Measurements from ENCODE around the gene MAST4. TPM values are rescaled to one million over a fixed set of nuclear protein-coding genes. Genes with fewer than 3 reads are reported as not detected.

The MAST4 gene
- total RNA-seq, 1 experiment from 2014 or later: 11.8 TPM

DNA sequence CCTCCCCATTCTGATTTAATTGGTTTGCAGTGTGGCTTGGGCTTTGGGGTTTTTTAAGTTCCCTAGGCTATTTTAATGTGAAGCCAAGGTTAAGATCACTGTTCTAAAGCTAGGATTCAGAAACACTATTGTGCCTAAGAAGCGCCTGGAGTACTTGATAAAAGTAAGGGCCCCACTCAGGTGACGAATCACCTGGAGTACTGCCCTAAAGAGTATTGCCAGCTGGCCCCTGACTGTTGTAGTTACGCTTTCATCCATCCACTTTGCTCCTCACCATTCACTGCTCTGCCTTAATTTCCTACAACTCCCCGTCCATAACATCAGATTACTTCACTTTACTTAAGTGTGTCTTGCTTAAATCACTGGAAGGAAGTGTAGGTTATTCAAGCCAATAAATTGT lies 481.1 kb downstream of the MAST4 start:
- Histone ChIP-seq H3K79me2 (ENCODE audit: low read length) (no peaks in the 10 kb centered on the region), H3K9me2 (replicated peaks; ENCODE audit: insufficient read depth, low read length) (no peaks in the 10 kb centered on the region), H3K27me3 (ENCODE audit: low read length) (no peaks in the 10 kb centered on the region), H3K4me1 (ENCODE audit: low read length) (peaks cover 12% of the 10 kb centered on the region), H3K36me3 (ENCODE audit: insufficient read depth, low read length) (no peaks in the 10 kb centered on the region), H3K9me3 (ENCODE audit: low read length) (no peaks in the 10 kb centered on the region), H2AFZ (ENCODE audit: low read length) (no peak overlapping the region), H3K4me3 (ENCODE audit: low read length) (no peak overlapping the region), H3K9ac (ENCODE audit: low read length) (no peak overlapping the region), H3K4me2 (ENCODE audit: low read depth, low read length, poor library complexity, severe bottlenecking) (no peak overlapping the region), H4K20me1 (ENCODE audit: insufficient read depth, low read depth, low read length) (no peaks in the 10 kb centered on the region), H3K27ac (ENCODE audit: low read length) (no peak overlapping the region)
- DNase-seq: no peak

DNA sequence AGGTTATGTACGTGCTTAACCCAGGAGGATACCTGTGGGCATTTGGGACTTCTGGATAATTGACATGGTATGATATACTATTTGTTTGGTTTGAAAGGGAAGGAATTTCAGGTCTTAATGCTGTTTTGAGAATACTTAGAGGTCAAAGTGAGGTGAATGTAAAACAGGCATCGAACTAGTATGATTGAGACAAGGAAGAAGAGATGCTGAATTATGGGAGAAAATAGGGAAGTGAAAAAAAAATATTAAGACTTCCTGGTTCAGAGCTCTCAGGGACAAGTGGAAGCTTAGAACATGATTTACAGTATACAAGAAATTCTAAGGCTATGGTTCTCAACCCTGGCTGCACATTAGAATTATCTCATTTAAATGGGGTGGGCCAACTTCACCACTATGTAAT lies 485.1 kb downstream of the MAST4 start:
- Histone ChIP-seq H3K36me3 (ENCODE audit: insufficient read depth, low read length) (no peaks in the 10 kb centered on the region), H3K79me2 (ENCODE audit: low read length) (no peaks in the 10 kb centered on the region), H3K9me3 (ENCODE audit: low read length) (no peaks in the 10 kb centered on the region), H3K9ac (ENCODE audit: low read length) (no peak overlapping the region), H3K4me1 (ENCODE audit: low read length) (peaks cover 5% of the 10 kb centered on the region), H3K27ac (ENCODE audit: low read length) (no peak overlapping the region), H3K27me3 (ENCODE audit: low read length) (no peaks in the 10 kb centered on the region), H4K20me1 (ENCODE audit: insufficient read depth, low read depth, low read length) (no peaks in the 10 kb centered on the region), H3K4me3 (ENCODE audit: low read length) (no peak overlapping the region), H3K9me2 (replicated peaks; ENCODE audit: insufficient read depth, low read length) (no peaks in the 10 kb centered on the region), H3K4me2 (ENCODE audit: low read depth, low read length, poor library complexity, severe bottlenecking) (no peak overlapping the region), H2AFZ (ENCODE audit: low read length) (no peak overlapping the region)
- DNase-seq: no peak

DNA sequence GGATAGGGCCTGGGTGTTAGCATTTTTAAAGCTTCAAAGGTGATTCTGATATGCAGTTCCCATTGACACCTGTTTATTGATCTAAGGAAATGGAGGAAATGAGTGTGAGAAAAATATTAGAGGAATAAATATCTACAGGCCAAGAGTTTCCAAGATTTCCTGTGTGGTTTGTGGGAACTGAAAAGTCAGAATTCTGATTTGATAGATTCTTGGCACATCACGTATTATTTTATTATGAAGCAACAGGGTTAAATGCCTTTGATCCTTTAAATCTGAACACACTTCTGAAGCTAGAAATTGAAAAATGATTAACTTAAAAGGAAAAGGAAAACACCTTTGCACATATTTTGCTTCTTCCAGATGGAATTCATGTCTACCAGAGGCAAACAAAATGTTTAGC lies 486.7 kb downstream of the MAST4 start:
- no peak overlapping the region for H2AFZ ChIP-seq (ENCODE audit: low read length)
- H3K9me3 ChIP-seq (ENCODE audit: low read length): no peaks in the 10 kb centered on the region
- no peak overlapping the region for H3K4me3 ChIP-seq (ENCODE audit: low read length)
- H3K27me3 ChIP-seq (ENCODE audit: low read length): no peaks in the 10 kb centered on the region
- H3K36me3 ChIP-seq (ENCODE audit: insufficient read depth, low read length): no peaks in the 10 kb centered on the region
- H4K20me1 ChIP-seq (ENCODE audit: insufficient read depth, low read depth, low read length): 0 out of 2 replicates have a peak, but pooled peaks cover 3% of the 10 kb centered on the region
- H3K9ac ChIP-seq (ENCODE audit: low read length): no peak overlapping the region
- H3K4me1 ChIP-seq (ENCODE audit: low read length): peaks cover 5% of the 10 kb centered on the region
- H3K9me2 ChIP-seq (replicated peaks; ENCODE audit: insufficient read depth, low read length): no peaks in the 10 kb centered on the region
- no peak overlapping the region for H3K27ac ChIP-seq (ENCODE audit: low read length)
- H3K4me2 ChIP-seq (ENCODE audit: low read depth, low read length, poor library complexity, severe bottlenecking): no peak overlapping the region
- H3K79me2 ChIP-seq (ENCODE audit: low read length): no peaks in the 10 kb centered on the region
- DNase-seq: no peak

DNA sequence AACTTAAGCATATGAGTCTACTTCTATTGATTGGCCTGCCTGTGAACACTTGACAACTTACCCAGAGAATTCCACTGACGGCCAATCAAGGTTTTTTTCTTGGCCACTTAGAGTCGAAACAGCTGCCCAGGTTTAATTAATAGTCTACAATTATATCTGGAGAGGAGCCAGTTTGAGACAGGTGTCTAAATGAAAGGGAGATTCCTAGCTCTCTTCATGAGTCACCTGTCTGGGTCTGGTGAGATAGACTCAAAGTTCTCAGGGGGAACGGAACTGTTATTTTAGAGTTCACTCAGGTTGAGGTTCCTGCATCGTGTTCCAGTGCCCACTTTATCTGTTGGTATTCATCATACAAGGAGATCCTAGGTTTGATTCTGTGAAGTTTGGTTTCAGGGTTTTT lies 489.4 kb downstream of the MAST4 start:
- Histone ChIP-seq H3K4me2 (ENCODE audit: low read depth, low read length, poor library complexity, severe bottlenecking) (no peak overlapping the region), H3K36me3 (ENCODE audit: insufficient read depth, low read length) (no peaks in the 10 kb centered on the region), H4K20me1 (ENCODE audit: insufficient read depth, low read depth, low read length) (0 out of 2 replicates have a peak, but pooled peaks cover 3% of the 10 kb centered on the region), H3K27me3 (ENCODE audit: low read length) (no peaks in the 10 kb centered on the region), H3K4me3 (ENCODE audit: low read length) (no peak overlapping the region), H3K9me3 (ENCODE audit: low read length) (no peaks in the 10 kb centered on the region), H3K4me1 (ENCODE audit: low read length) (peaks cover 5% of the 10 kb centered on the region), H2AFZ (ENCODE audit: low read length) (no peak overlapping the region), H3K9ac (ENCODE audit: low read length) (no peak overlapping the region), H3K27ac (ENCODE audit: low read length) (no peak overlapping the region), H3K9me2 (replicated peaks; ENCODE audit: insufficient read depth, low read length) (no peaks in the 10 kb centered on the region), H3K79me2 (ENCODE audit: low read length) (no peaks in the 10 kb centered on the region)
- DNase-seq: no peak

DNA sequence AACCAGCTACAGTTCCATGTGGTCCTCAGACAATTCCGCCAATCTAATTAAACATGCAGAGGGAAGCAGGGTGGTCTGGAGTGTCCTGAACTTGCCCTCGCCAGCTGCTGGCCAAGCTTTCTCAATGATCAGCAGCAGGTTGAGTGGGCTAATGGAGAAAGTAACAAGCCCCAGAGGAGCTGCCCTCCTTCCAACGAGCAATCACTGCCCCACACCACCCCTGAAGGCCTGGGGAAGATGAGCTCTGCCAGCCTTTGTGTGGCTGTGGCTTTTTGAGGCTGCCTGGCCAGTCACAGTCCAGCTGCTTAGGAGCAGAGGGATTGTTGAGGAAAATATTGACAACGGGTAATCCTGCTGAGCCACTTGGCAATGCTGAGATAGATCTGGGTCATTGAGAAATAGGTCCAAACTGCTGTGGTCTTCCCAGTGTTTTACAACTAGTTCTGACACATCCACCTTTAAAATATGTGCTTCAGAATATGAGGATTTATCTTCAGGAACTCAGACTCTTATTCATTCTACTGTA lies 493.1 kb downstream of the MAST4 start:
- Histone ChIP-seq H3K9me3 (ENCODE audit: low read length) (no peaks in the 10 kb centered on the region), H3K9ac (ENCODE audit: low read length) (no peak overlapping the region), H3K36me3 (ENCODE audit: insufficient read depth, low read length) (no peaks in the 10 kb centered on the region), H2AFZ (ENCODE audit: low read length) (no peak overlapping the region), H3K27ac (ENCODE audit: low read length) (no peak overlapping the region), H3K4me1 (ENCODE audit: low read length) (no peaks in the 10 kb centered on the region), H3K27me3 (ENCODE audit: low read length) (no peaks in the 10 kb centered on the region), H3K9me2 (replicated peaks; ENCODE audit: insufficient read depth, low read length) (no peaks in the 10 kb centered on the region), H3K4me2 (ENCODE audit: low read depth, low read length, poor library complexity, severe bottlenecking) (no peak overlapping the region), H3K79me2 (ENCODE audit: low read length) (no peaks in the 10 kb centered on the region), H4K20me1 (ENCODE audit: insufficient read depth, low read depth, low read length) (0 out of 2 replicates have a peak, but pooled peaks cover 3% of the 10 kb centered on the region), H3K4me3 (ENCODE audit: low read length) (no peak overlapping the region)
- DNase-seq: no peak

DNA sequence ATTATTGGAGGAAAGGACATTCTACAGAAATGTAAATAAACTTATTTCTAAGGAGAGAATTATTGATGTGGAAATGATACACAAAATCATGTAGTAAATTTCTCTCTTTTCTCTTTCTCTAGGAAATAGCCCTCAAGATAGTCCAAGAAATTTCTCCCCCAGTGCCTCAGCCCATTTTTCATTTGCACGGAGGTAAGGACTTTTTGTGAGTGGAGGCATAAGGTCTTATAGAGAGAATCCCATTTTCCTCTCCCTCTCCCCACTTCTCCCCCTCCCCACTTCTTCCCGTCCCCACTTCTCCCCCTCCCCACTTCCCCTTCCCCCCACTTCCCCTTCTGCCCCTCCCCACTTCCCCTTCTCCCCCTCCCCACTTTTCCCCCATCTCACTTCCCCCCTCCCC lies 493.8 kb downstream of the MAST4 start:
- Histone ChIP-seq H3K27ac (ENCODE audit: low read length) (no peak overlapping the region), H3K27me3 (ENCODE audit: low read length) (no peaks in the 10 kb centered on the region), H3K4me3 (ENCODE audit: low read length) (no peak overlapping the region), H2AFZ (ENCODE audit: low read length) (no peak overlapping the region), H3K4me1 (ENCODE audit: low read length) (no peaks in the 10 kb centered on the region), H3K36me3 (ENCODE audit: insufficient read depth, low read length) (no peaks in the 10 kb centered on the region), H3K9me3 (ENCODE audit: low read length) (no peaks in the 10 kb centered on the region), H3K4me2 (ENCODE audit: low read depth, low read length, poor library complexity, severe bottlenecking) (no peak overlapping the region), H3K9ac (ENCODE audit: low read length) (no peak overlapping the region), H3K79me2 (ENCODE audit: low read length) (no peaks in the 10 kb centered on the region), H3K9me2 (replicated peaks; ENCODE audit: insufficient read depth, low read length) (no peaks in the 10 kb centered on the region), H4K20me1 (ENCODE audit: insufficient read depth, low read depth, low read length) (0 out of 2 replicates have a peak, but pooled peaks cover 3% of the 10 kb centered on the region)
- DNase-seq: no peak

DNA sequence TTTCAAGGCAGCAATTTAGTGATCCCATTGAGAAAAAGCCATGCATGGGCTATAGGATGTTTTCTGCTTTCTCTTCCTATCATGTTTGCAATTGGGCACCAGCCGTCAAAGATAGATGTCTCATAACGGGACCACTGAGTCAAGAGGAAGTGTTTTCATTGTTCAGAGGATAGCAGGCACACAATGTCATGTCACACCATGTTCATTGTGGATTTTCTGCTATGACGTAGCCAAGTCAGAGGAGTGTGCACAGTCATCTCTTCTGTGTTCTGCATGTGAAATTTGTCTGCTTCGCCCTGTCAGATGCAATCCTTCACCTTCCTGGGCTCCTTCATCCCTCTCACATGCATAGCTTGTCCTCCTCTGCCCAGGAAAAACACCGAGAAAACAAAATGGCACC lies 494.4 kb downstream of the MAST4 start:
- no peak overlapping the region for H3K9ac ChIP-seq (ENCODE audit: low read length)
- H3K27me3 ChIP-seq (ENCODE audit: low read length): no peaks in the 10 kb centered on the region
- H3K9me3 ChIP-seq (ENCODE audit: low read length): no peaks in the 10 kb centered on the region
- no peak overlapping the region for H2AFZ ChIP-seq (ENCODE audit: low read length)
- H3K4me1 ChIP-seq (ENCODE audit: low read length): no peaks in the 10 kb centered on the region
- no peak for DNase-seq
- H3K27ac ChIP-seq (ENCODE audit: low read length): no peak overlapping the region
- no peak overlapping the region for H3K4me2 ChIP-seq (ENCODE audit: low read depth, low read length, poor library complexity, severe bottlenecking)
- no peaks in the 10 kb centered on the region for H3K36me3 ChIP-seq (ENCODE audit: insufficient read depth, low read length)
- no peaks in the 10 kb centered on the region for H3K9me2 ChIP-seq (replicated peaks; ENCODE audit: insufficient read depth, low read length)
- H3K79me2 ChIP-seq (ENCODE audit: low read length): no peaks in the 10 kb centered on the region
- no peak overlapping the region for H3K4me3 ChIP-seq (ENCODE audit: low read length)
- 0 out of 2 replicates have a peak, but pooled peaks cover 3% of the 10 kb centered on the region for H4K20me1 ChIP-seq (ENCODE audit: insufficient read depth, low read depth, low read length)

DNA sequence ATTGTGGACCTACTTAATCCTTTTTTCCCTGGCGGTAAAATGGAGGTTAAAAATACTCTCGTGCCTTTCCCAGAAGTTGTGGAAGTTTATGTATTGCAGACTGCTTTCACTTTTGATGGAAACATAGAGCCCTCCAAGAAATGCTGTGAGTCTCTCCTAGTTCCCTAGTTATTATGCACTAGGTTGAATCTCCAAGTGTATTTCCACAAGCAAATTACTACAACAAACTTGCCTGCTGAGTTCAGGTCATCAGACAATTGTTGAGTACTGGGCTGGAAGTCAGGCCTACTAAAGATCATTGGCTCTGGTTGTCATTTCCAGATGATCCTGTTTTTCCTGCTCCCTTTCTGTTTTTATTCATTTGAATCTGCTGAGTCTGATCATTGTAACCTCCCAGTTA lies 496.3 kb downstream of the MAST4 start:
- H3K27ac ChIP-seq (ENCODE audit: low read length): no peak overlapping the region
- H3K9me2 ChIP-seq (replicated peaks; ENCODE audit: insufficient read depth, low read length): no peaks in the 10 kb centered on the region
- H3K9me3 ChIP-seq (ENCODE audit: low read length): no peaks in the 10 kb centered on the region
- no peak overlapping the region for H3K9ac ChIP-seq (ENCODE audit: low read length)
- no peaks in the 10 kb centered on the region for H3K4me1 ChIP-seq (ENCODE audit: low read length)
- no peaks in the 10 kb centered on the region for H3K79me2 ChIP-seq (ENCODE audit: low read length)
- H3K36me3 ChIP-seq (ENCODE audit: insufficient read depth, low read length): no peaks in the 10 kb centered on the region
- DNase-seq: no peak
- 0 out of 2 replicates have a peak, but pooled peaks cover under 1% of the 10 kb centered on the region for H4K20me1 ChIP-seq (ENCODE audit: insufficient read depth, low read depth, low read length)
- H3K4me2 ChIP-seq (ENCODE audit: low read depth, low read length, poor library complexity, severe bottlenecking): no peak overlapping the region
- H3K27me3 ChIP-seq (ENCODE audit: low read length): no peaks in the 10 kb centered on the region
- H2AFZ ChIP-seq (ENCODE audit: low read length): no peak overlapping the region
- no peak overlapping the region for H3K4me3 ChIP-seq (ENCODE audit: low read length)

DNA sequence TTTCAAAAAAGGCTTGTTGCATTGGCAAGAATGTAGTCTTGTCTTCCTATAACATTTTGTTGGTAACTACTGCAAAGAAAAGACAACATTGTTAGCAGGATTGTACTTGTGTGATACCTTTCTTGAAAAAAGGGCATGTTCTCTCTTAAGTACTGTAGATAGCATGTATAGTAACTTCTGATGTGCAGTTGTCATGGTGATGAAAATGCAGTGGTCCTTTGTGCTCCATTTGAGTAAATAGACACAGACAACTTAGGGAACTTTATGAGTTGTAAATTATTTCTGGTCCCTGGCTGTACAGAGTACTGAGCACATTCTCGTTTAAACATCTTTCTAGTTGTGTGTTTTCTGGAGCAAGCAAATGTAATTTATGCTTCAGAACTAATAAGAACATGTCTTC lies 497.1 kb downstream of the MAST4 start:
- no peaks in the 10 kb centered on the region for H4K20me1 ChIP-seq (ENCODE audit: insufficient read depth, low read depth, low read length)
- no peaks in the 10 kb centered on the region for H3K9me2 ChIP-seq (replicated peaks; ENCODE audit: insufficient read depth, low read length)
- no peaks in the 10 kb centered on the region for H3K9me3 ChIP-seq (ENCODE audit: low read length)
- H3K79me2 ChIP-seq (ENCODE audit: low read length): no peaks in the 10 kb centered on the region
- H3K27me3 ChIP-seq (ENCODE audit: low read length): no peaks in the 10 kb centered on the region
- no peak overlapping the region for H3K27ac ChIP-seq (ENCODE audit: low read length)
- no peak overlapping the region for H3K4me2 ChIP-seq (ENCODE audit: low read depth, low read length, poor library complexity, severe bottlenecking)
- no peak overlapping the region for H3K9ac ChIP-seq (ENCODE audit: low read length)
- DNase-seq: no peak
- no peaks in the 10 kb centered on the region for H3K4me1 ChIP-seq (ENCODE audit: low read length)
- H3K36me3 ChIP-seq (ENCODE audit: insufficient read depth, low read length): no peaks in the 10 kb centered on the region
- no peak overlapping the region for H3K4me3 ChIP-seq (ENCODE audit: low read length)
- H2AFZ ChIP-seq (ENCODE audit: low read length): no peak overlapping the region

Data from Karpas-422 (cell line).